Stimulated activated CD4-positive, alpha-beta T cell treated with anti-CD3 and anti-CD28 coated beads, Interleukin-15, amount 100 ng/mL, for 48 hours (primary cell): ENCODE results near the gene ATP1B2.

Experiments
- DNase-seq, 2 donors: peaks; one replicate each; pipeline ENCODE4 v3.0.0-alpha.2; 2020; ENCODE audit warnings: low read depth in 2 of 2

ATP1B2 gene

GRCh38 chr17:7685533-7686221, 35.0 kb downstream of the ATP1B2 start:
- DNase-seq, result peak; percentile 83 to 84

GRCh38 chr17:7686222-7687071, 35.7 kb downstream of the ATP1B2 start:
- peak; percentile 73 to 74 for DNase-seq

- DNase-seq, result peak; percentile 84 to 85
Observed at GRCh38 chr17:7687072-7687907, 36.6 kb downstream of the ATP1B2 start, which contains the start of gene TP53. Gene TP53 (minus strand): TSS chr17:7687490. CDS start chr17:7676594, 10,896 bp downstream.

GRCh38 chr17:7687908-7688807, 37.4 kb downstream of the ATP1B2 start, which contains the start of gene WRAP53:
Gene WRAP53 (plus strand): TSS chr17:7688477. CDS start chr17:7688649, 172 bp downstream.
- DNase-seq, result peak; percentile 92

- DNase-seq, result no peak
Observed at GRCh38 chr17:7688808-7689316, 38.1 kb downstream of the ATP1B2 start.

- DNase-seq, result no peak
Observed at GRCh38 chr17:7695586-7695985, 44.9 kb downstream of the ATP1B2 start.

- DNase-seq, result no peak
Observed at GRCh38 chr17:7697828-7698588, 47.3 kb downstream of the ATP1B2 start.

- DNase-seq, result no peak
Observed at GRCh38 chr17:7700510-7700909, 49.8 kb downstream of the ATP1B2 start.

GRCh38 chr17:7701681-7702080, 51.0 kb downstream of the ATP1B2 start:
- DNase-seq, result no peak

GRCh38 chr17:7702776-7703175, 52.0 kb downstream of the ATP1B2 start:
- DNase-seq, result no peak

GRCh38 chr17:7703584-7704479, 53.1 kb downstream of the ATP1B2 start:
- no peak for DNase-seq

- DNase-seq, result no peak
Observed at GRCh38 chr17:7704601-7705268, 54.0 kb downstream of the ATP1B2 start, which contains the start of gene EFNB3. Gene EFNB3 (plus strand): TSS chr17:7705202. CDS start chr17:7705599, 397 bp downstream.

- DNase-seq, result no peak
Observed at GRCh38 chr17:7705269-7706255, 54.8 kb downstream of the ATP1B2 start.

GRCh38 chr17:7706631-7707354, 56.1 kb downstream of the ATP1B2 start:
- DNase-seq, result no peak
